CD4-positive, alpha-beta T cell treated with Interleukin-17A for 4 hours (primary cell): ENCODE results near the gene SCD.
A peak's percentile ranks its signal among the peaks of the same experiment; 100 is the strongest.
"Not testable (repeated sequence)": the region's sequence is repeated elsewhere in the genome, so short reads cannot be mapped to it uniquely, and the experiment has no call there.

ENCODE experiments used
- DNase-seq: peaks from one replicate; pipeline ENCODE4 v3.0.0-alpha.2; 2020; ENCODE audit warnings: mixed read lengths

Gene SCD

GRCh38 chr10:100362570-100363496, 15.8 kb downstream of the SCD start:
- no peak for DNase-seq

- no peak for DNase-seq
Measured at GRCh38 chr10:100364175-100364574, 17.1 kb downstream of the SCD start.

- DNase-seq: no peak
Measured at GRCh38 chr10:100364735-100365391, 17.8 kb downstream of the SCD start.

- DNase-seq: no peak
Measured at GRCh38 chr10:100368721-100369120, 21.7 kb downstream of the SCD start.

- peak; percentile 67 for DNase-seq
Measured at GRCh38 chr10:100370714-100371481, 23.9 kb downstream of the SCD start.

GRCh38 chr10:100371482-100372027, 24.5 kb downstream of the SCD start:
- DNase-seq: no peak

GRCh38 chr10:100372415-100373297, 25.6 kb downstream of the SCD start:
- DNase-seq: no peak

GRCh38 chr10:100373298-100374199, 26.5 kb downstream of the SCD start:
- peak; percentile 82 for DNase-seq

GRCh38 chr10:100374200-100374655, 27.2 kb downstream of the SCD start:
- no peak for DNase-seq

GRCh38 chr10:100374677-100375353, 27.8 kb downstream of the SCD start:
- DNase-seq: not testable (repeated sequence)

- not testable (repeated sequence) for DNase-seq
Measured at GRCh38 chr10:100376656-100377055, 29.6 kb downstream of the SCD start.

- no peak for DNase-seq
Measured at GRCh38 chr10:100377830-100378229, 30.8 kb downstream of the SCD start.

GRCh38 chr10:100380400-100380799, 33.4 kb downstream of the SCD start:
- no peak for DNase-seq

- no peak for DNase-seq
Measured at GRCh38 chr10:100382553-100382952, 35.5 kb downstream of the SCD start.

GRCh38 chr10:100383251-100383650, 36.2 kb downstream of the SCD start:
- DNase-seq: no peak

- DNase-seq: no peak
Measured at GRCh38 chr10:100391163-100392002, 44.4 kb downstream of the SCD start.

GRCh38 chr10:100392686-100393003, 45.6 kb downstream of the SCD start:
- DNase-seq: no peak

GRCh38 chr10:100395626-100396025, 48.6 kb downstream of the SCD start:
- no peak for DNase-seq

- DNase-seq: no peak
Measured at GRCh38 chr10:100396605-100397004, 49.6 kb downstream of the SCD start.
